Measurements from ENCODE around the gene IL17REL. TPM values are rescaled to one million over a fixed set of nuclear protein-coding genes. Genes with fewer than 3 reads are reported as not detected.
"Not testable (repeated sequence)": the region's sequence is repeated elsewhere in the genome, so short reads cannot be mapped to it uniquely, and the experiment has no call there.

The IL17REL gene
- total RNA-seq, 1 donor from 2014 or later = not detected

DNA sequence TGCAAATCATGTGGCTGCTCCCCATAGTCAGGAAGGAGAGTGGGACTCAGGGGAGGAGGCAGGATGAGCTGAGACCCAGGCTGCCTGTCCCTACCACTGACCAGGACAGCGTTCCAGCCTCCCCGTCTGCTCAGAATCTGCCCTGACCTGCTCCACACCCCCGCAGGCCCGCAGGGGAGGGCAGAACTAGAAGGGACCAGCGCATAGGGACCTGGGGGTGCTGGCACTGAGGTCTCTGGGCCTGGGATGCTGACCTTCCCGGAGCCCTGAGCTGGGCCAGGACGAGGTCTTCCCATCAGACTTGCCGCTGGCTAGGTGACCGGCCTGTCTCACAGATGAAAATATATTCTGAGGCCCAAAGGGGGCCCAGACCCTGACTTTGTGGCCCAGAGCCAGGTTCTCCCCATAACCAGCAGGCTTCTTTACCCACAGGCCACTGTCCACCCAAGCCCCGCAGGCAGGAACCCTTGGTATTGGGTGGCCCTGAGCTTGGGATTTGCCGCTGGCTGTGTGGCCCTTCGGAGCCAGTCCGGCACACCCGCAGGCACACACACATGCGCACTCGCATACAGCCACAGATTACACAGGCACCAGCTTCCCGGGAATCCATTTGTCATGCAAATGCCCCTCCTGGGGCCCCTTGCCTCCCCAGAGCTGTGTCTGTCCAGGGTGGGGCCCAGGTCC, 65.8 kb downstream of the IL17REL start:
- Histone ChIP-seq H3K36me3 (no peaks in the 10 kb centered on the region), H3K27me3 (no peaks in the 10 kb centered on the region), H3K4me1 (no peaks in the 10 kb centered on the region), H3K27ac (no peak overlapping the region), H3K4me3 (no peak overlapping the region), H3K9me3 (no peaks in the 10 kb centered on the region)
- intact Hi-C loops (cut with DNase I) = no loop called here
- DNase-seq (ENCODE audit: low spot score in 2 of 2) = no peak
- no peak for TF ChIP-seq CTCF (IDR thresholded peaks at IDR 0.05)

DNA sequence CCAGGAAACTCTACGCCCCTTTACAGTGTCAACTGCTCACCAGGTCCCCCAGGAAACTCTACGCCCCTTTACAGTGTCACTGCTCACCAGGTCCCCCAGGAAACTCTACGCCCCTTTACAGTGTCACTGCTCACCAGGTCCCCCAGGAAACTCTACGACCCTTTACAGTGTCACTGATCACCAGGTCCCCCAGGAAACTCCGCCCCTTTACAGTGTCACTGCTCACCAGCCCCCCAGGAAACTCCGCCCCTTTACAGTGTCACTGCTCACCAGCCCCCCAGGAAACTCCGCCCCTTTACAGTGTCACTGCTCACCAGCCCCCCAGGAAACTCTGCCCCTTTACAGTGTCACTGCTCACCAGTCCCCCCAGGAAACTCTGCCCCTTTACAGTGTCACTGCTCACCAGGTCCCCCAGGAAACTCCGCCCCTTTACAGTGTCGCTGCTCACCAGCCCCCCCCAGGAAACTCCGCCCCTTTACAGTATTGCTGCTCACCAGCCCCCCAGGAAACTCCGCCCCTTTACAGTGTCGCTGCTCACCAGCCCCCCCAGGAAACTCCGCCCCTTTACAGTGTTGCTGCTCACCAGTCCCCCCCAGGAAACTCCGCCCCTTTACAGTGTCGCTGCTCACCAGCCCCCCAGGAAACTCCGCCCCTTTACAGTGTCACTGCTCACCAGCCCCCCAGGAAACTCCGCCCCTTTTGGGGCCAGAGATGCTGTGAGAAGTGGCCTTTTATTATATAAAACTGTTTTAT, 67.3 kb downstream of the IL17REL start:
- DNase-seq (ENCODE audit: low spot score in 2 of 2); H3K27ac ChIP-seq; H3K4me3 ChIP-seq; H3K4me1 ChIP-seq; H3K36me3 ChIP-seq; H3K27me3 ChIP-seq; intact Hi-C loops (cut with DNase I); H3K9me3 ChIP-seq: not testable (repeated sequence)

Other genes with a start within 250 kb of the IL17REL start
- 32.5 TPM for gene BRD1, start 184.9 kb downstream of the IL17REL start, total RNA-seq
- 10.1 TPM for gene ZBED4, start 158.9 kb downstream of the IL17REL start, total RNA-seq
- 6.9 TPM for gene ALG12, start 94.3 kb downstream of the IL17REL start, total RNA-seq
- gene CRELD2, start 94.1 kb downstream of the IL17REL start, total RNA-seq = 61.8 TPM
- gene PIM3, start 52.0 kb downstream of the IL17REL start, total RNA-seq = 269 TPM
- gene TTLL8, start 45.5 kb upstream of the IL17REL start, total RNA-seq = not detected
- gene MLC1, start 72.7 kb upstream of the IL17REL start, total RNA-seq = 0.32 TPM
- gene MOV10L1, start 77.2 kb upstream of the IL17REL start, total RNA-seq = not detected
- gene PANX2, start 158.0 kb upstream of the IL17REL start, total RNA-seq = 0.32 TPM
- gene TRABD, start 173.1 kb upstream of the IL17REL start, total RNA-seq = 91.4 TPM
- 41.7 TPM for gene SELENOO, start 188.2 kb upstream of the IL17REL start, total RNA-seq
- gene TUBGCP6, start 232.3 kb upstream of the IL17REL start, total RNA-seq = 58.1 TPM
- gene HDAC10, start 238.5 kb upstream of the IL17REL start, total RNA-seq = 73.2 TPM
- 29.4 TPM for gene MAPK12, start 248.9 kb upstream of the IL17REL start, total RNA-seq

Data from ascending aorta (tissue), 2 donors.